NCI-H2196 (cell line): ENCODE data around the gene TCEA2.

Experiments used
- DNase-seq: peaks from one replicate; lab custom pipeline; 2025; ENCODE audit not compliant: unreplicated experiment; lab: John Stamatoyannopoulos, UW

The TCEA2 gene

GRCh38 chr20:64119681-64120341 lies 56.8 kb downstream of the TCEA2 start:
- DNase-seq = no peak

- DNase-seq = no peak
These were observed 58.6 kb downstream of the TCEA2 start for GRCh38 chr20:64121586-64121985.
